ENCODE measurements around the gene CEP83.

Gene CEP83

GRCh38 chr12:94284859-94285258 lies 174.8 kb downstream of the CEP83 start:
- no peak for ATAC-seq
- TF ChIP-seq RARB (CRISPR knock-in tag; IDR thresholded peaks at IDR 0.05): no peak
- TF ChIP-seq, protein P1, sequence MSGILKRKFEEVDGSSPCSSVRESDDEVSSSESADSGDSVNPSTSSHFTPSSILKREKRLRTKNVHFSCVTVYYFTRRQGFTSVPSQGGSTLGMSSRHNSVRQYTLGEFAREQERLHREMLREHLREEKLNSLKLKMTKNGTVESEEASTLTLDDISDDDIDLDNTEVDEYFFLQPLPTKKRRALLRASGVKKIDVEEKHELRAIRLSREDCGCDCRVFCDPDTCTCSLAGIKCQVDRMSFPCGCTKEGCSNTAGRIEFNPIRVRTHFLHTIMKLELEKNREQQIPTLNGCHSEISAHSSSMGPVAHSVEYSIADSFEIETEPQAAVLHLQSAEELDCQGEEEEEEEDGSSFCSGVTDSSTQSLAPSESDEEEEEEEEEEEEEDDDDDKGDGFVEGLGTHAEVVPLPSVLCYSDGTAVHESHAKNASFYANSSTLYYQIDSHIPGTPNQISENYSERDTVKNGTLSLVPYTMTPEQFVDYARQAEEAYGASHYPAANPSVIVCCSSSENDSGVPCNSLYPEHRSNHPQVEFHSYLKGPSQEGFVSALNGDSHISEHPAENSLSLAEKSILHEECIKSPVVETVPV (CRISPR knock-in tag; IDR thresholded peaks at IDR 0.05): no peak

GRCh38 chr12:94284046-94284445 lies 175.6 kb downstream of the CEP83 start:
- TF ChIP-seq PPARA (CRISPR knock-in tag; IDR thresholded peaks at IDR 0.05; ENCODE audit: borderline replicate concordance) (no peak), ISL1 (CRISPR knock-in tag; IDR thresholded peaks at IDR 0.05) (no peak), TCF4 (CRISPR knock-in tag; IDR thresholded peaks at IDR 0.05; ENCODE audit: borderline replicate concordance) (no peak), CSDC2 (CRISPR knock-in tag; IDR thresholded peaks at IDR 0.05) (no peak), BACH2 (CRISPR knock-in tag; IDR thresholded peaks at IDR 0.05; ENCODE audit: borderline replicate concordance) (no peak), ZC3H10 (CRISPR knock-in tag; IDR thresholded peaks at IDR 0.05) (no peak), ZNF70 (CRISPR knock-in tag; IDR thresholded peaks at IDR 0.05) (no peak)
- TF ChIP-seq, protein P1 (CRISPR knock-in tag; IDR thresholded peaks at IDR 0.05): no peak
- no peak for ATAC-seq

GRCh38 chr12:94282675-94283074 lies 177.0 kb downstream of the CEP83 start:
- no peak for ATAC-seq
- no peak for TF ChIP-seq ARNTL (CRISPR knock-in tag; IDR thresholded peaks at IDR 0.05; ENCODE audit: borderline replicate concordance, low read depth)
- no peak for TF ChIP-seq ZFP3 (CRISPR knock-in tag; IDR thresholded peaks at IDR 0.05)
- TF ChIP-seq, protein P2, sequence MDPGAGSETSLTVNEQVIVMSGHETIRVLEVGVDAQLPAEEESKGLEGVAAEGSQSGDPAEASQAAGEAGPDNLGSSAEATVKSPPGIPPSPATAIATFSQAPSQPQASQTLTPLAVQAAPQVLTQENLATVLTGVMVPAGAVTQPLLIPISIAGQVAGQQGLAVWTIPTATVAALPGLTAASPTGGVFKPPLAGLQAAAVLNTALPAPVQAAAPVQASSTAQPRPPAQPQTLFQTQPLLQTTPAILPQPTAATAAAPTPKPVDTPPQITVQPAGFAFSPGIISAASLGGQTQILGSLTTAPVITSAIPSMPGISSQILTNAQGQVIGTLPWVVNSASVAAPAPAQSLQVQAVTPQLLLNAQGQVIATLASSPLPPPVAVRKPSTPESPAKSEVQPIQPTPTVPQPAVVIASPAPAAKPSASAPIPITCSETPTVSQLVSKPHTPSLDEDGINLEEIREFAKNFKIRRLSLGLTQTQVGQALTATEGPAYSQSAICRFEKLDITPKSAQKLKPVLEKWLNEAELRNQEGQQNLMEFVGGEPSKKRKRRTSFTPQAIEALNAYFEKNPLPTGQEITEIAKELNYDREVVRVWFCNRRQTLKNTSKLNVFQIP (CRISPR knock-in tag; IDR thresholded peaks at IDR 0.05; ENCODE audit: borderline replicate concordance, low read depth): no peak
- TF ChIP-seq ESRRG (CRISPR knock-in tag; IDR thresholded peaks at IDR 0.05): no peak
- no peak for TF ChIP-seq BACH2 (CRISPR knock-in tag; IDR thresholded peaks at IDR 0.05; ENCODE audit: borderline replicate concordance)
- TF ChIP-seq ISL1 (CRISPR knock-in tag; IDR thresholded peaks at IDR 0.05): no peak
- TF ChIP-seq ZC3H10 (CRISPR knock-in tag; IDR thresholded peaks at IDR 0.05): no peak
- TF ChIP-seq TSHZ2 (CRISPR knock-in tag; IDR thresholded peaks at IDR 0.05): no peak
- TF ChIP-seq, protein P1 (CRISPR knock-in tag; IDR thresholded peaks at IDR 0.05): no peak
- no peak for TF ChIP-seq ZFP30 (CRISPR knock-in tag; IDR thresholded peaks at IDR 0.05)

DNA sequence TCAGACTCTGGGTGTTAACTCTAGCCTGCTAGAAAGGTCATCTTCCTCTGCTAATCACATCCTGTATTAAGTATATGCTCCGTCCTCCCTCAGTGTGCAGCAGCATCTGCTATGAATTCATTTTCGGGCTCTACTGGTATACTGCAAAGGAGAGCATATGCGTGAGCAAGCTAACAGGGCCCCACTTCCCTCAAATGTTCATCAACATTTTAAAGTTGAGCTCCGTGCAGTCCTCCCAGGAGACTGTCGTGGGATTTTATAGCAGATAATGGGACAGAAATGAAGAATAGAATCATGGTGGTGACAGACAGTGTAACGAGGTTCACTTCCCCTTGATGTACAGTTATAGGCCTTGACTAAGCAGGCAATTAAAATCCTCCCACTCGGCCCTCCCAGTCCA lies 179.6 kb downstream of the CEP83 start:
- ATAC-seq: no peak
- TF ChIP-seq ZC3H10 (CRISPR knock-in tag; IDR thresholded peaks at IDR 0.05) (no peak), SNAI2 (CRISPR knock-in tag; IDR thresholded peaks at IDR 0.05) (no peak), RARB (CRISPR knock-in tag; IDR thresholded peaks at IDR 0.05) (no peak), TSHZ2 (CRISPR knock-in tag; IDR thresholded peaks at IDR 0.05) (no peak), ARNTL (CRISPR knock-in tag; IDR thresholded peaks at IDR 0.05; ENCODE audit: borderline replicate concordance, low read depth) (no peak), ZFP30 (CRISPR knock-in tag; IDR thresholded peaks at IDR 0.05) (no peak), TCF4 (CRISPR knock-in tag; IDR thresholded peaks at IDR 0.05; ENCODE audit: borderline replicate concordance) (no peak), PPARA (CRISPR knock-in tag; IDR thresholded peaks at IDR 0.05; ENCODE audit: borderline replicate concordance) (no peak), ESRRG (CRISPR knock-in tag; IDR thresholded peaks at IDR 0.05) (no peak), TOX (CRISPR knock-in tag; IDR thresholded peaks at IDR 0.05; ENCODE audit: borderline replicate concordance) (no peak)
- TF ChIP-seq, protein P2 (CRISPR knock-in tag; IDR thresholded peaks at IDR 0.05; ENCODE audit: borderline replicate concordance, low read depth): no peak
- TF ChIP-seq, protein P1 (CRISPR knock-in tag; IDR thresholded peaks at IDR 0.05): no peak
